EL (cell line): ENCODE measurements around the gene HIPK3.
A peak's percentile ranks its signal among the peaks of the same experiment; 100 is the strongest.
"Not testable (repeated sequence)": the region's sequence is repeated elsewhere in the genome, so short reads cannot be mapped to it uniquely, and the experiment has no call there.

ENCODE experiments used
- DNase-seq: peaks from one replicate; pipeline ENCODE4 v3.0.0-alpha.2; 2016

HIPK3 gene

DNA sequence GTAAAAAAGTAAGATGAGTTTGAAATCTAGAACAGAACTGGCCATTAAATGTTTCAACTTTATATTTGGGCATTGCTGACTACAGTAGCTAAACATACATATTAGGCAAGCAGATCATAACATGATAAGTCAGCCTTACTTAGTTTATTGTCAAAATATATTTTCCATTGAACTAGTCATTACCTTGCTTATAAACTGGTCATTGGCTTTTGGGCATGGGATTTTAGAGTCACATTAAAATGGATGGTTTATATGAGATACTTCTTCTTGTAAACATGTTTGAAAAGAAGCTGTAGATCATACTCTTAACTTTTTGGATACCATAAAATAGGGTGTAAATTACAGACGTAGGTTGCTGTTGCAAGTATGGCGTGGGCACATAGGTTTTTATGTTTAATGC lies 2.7 kb downstream of the HIPK3 start:
- DNase-seq, result no peak

- not testable (repeated sequence) for DNase-seq
These were observed 4.2 kb downstream of the HIPK3 start for GRCh38 chr11:33261350-33261749.

DNA sequence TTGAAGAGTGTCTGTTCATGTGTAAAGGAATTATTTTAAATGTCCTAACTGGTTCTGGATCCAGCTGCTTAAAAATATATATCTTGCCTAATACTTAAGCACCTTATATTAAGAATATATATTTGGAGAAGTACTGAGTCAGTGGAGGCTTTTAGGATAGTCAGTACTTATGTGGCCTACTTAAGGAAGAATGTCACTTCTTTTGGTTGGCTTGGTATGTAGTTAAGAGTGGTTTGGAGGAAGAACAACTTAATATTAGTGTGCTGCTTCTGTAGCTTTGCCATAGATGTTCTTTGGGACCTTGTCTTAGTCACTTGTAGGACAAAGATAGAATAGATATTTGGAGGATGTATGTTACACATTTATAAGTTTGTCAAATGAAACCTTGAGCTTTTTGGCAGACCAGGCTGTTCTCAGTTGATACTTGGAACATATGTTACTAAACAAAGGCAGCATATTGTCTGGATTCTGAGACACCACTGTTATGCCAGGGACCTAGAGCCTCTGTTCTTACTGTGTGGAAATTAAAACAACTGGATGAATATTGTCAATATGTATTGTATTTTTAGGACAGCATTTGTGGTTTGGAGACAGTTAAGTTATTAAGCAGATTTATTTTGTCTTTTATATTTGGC lies 4.9 kb downstream of the HIPK3 start:
- DNase-seq, result peak; percentile 12

- no peak for DNase-seq
These were observed 6.4 kb downstream of the HIPK3 start for GRCh38 chr11:33263549-33263948.

GRCh38 chr11:33264926-33265325 lies 7.7 kb downstream of the HIPK3 start:
- no peak for DNase-seq

DNA sequence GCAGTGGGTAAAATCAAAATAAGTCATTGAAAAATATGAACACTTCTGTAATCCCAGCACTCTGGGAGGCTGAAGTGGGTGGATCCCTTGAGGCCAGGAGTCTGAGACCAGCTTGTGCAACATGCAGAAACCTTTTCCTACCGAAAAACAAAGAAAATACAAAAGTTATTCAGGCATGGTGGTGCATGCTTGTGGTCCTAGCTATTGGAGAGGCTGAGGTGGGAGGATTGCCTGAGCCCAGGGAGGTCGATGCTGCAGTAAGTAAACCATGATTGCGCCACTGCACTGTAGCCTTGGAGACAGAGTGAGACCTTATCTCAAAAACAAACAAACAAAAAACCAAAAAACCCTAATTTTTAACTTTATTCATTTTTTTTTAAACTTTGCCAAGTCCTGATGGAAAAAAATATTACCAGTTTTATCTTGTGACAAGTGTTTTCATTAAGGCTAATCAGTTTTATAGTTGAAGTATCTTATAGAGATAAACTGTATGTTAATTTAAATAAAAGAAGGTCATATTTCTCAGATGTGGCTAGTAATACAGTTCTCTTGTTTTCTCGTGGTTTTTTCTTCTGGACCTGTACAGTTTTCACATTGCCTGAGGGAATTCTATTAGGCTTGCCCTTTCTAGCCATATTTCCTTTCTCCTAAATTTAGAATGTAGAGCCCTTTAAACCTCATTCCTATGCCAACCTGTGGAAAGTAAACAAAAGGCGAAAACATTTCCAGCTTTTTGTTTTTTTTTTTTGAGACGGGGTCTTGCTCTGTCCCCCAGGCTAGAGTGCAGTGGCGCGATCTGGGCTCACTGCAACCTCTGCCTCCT lies 9.4 kb downstream of the HIPK3 start:
- peak; percentile 48 for DNase-seq

- peak; percentile 39 for DNase-seq
These were observed 11.9 kb downstream of the HIPK3 start for GRCh38 chr11:33268945-33269540.

GRCh38 chr11:33269822-33270221 lies 12.6 kb downstream of the HIPK3 start:
- DNase-seq, result no peak

- DNase-seq, result no peak
These were observed 13.9 kb downstream of the HIPK3 start for GRCh38 chr11:33271059-33271458.

DNA sequence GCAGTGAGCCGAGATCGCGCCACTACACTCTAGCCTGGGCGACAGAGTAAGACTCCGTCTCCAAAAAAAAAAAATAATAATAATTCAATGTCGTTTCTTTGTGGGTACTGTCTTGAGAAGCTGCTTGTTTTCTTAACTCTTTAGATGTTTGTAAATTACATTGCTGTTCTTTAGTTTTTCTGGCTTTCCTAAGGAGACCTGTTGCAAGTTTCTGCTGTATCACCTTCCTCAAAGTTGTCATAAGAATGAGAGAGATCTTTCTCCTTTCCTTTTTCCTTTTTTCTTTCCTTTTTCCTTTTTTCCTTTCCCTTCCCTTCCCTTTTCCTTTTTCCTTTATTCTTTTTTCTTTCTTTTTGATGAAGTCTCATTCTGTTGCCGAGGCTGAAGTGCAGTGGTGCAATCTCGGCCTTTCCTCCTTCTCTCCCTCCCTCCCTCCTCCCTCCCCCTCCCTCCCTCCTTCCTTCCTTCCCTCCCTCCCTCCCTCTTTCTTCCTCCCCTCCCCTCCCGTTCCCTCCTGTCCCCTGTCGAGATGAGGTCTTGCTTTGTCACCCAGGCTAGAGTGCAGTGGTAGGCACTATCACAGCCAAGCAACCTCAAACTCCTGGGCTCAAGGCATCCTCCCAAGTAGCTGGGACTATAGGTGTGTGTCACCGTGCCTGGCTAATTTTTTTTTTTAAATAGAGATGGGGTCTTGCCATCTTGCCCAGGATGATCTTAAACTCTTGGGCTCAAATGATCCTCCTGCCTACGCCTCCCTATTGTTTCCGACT lies 15.3 kb downstream of the HIPK3 start:
- no peak for DNase-seq

DNA sequence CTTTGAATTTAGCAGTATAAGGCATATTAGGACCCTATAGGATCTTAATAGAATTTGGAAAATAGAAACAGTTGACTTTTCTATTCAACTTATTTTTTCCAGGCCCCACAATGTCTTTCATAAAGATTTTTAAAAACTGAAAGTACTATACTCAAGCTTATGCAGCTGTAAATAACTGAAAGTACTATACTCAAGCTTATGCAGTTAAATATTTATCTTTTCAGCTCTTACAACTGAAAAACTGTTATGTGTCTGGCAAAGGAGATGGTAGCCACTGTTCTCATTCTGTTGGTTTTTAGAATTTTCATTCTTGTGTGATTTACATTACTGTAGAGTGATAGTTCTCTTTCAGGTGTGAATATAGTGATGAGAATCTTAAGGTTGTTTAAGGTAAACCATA lies 16.5 kb downstream of the HIPK3 start:
- DNase-seq, result no peak

DNA sequence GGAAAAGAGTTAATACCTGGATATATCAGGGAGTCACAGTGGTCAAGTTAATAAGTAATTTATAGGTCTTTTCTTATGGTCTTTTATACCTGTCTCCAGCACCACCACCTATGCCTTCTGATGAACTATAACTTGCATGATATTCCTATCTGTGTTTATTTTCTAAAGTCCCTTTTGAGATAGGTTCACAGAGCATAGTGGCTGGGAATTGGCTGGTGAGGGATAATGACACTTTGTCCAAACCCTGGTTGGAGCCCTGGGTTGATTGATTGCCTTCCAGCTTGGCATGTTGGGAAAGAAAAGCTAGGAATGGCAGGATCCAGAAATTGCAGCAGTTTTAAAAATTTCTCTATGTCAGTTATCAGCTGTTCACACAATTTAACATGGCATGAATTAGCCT lies 23.2 kb downstream of the HIPK3 start:
- DNase-seq, result no peak

GRCh38 chr11:33281758-33282157 lies 24.6 kb downstream of the HIPK3 start:
- no peak for DNase-seq

- DNase-seq, result no peak
These were observed 27.6 kb downstream of the HIPK3 start for GRCh38 chr11:33284818-33285217.

DNA sequence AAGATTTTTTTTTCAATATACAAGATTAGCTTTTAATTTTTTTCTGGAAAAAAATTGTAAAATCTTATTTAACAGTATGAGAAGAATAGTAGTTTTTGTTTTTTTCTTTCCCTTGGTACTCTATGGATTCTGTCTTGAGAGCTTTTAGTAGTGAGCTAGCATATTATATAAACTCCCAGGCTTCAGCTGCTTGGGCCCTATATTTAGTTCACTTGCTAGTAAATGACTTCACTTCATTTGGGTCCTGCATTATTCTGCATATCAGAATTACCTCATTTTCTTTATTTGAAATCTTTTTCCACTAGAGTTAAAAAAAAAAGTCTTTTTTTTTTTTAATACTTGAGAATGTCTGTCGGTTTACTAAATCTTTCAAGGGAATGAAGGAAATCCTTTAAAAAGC lies 33.1 kb downstream of the HIPK3 start:
- no peak for DNase-seq

DNA sequence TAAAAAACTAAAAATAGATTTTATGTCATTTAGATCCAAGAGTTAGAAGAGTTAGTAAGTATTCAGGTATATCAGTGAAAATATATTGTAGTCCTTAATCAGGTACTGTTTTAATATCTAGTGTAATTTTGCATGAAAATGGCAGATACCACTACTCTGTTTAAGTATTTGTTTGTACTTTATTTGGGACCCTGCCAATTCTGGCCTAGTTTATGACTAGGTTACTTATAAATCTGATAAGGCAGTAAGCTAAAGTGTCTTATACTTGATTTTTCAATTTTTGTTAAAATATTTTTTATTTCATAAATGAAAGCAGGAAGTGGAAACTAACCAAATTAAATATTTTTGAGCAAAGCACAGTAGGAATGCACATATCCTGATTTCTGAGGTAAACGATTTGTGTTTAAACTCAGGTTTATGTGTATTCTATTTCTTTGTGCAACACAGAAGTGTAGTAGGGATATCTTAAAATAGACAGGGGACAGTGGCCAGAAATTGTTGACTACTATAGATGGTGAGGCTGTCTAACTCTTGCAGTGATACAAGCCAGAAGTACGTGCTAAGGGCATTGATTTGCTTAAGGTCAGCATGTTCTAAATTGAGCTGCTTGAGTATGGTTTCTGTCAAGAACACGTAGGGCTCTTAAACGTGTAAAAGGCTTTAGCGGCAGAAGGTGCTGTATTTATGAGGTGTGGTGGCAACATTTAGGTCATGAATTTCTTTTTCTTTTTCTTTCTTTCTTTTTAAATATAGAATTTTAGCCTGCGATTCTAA lies 34.0 kb downstream of the HIPK3 start:
- DNase-seq, result peak; percentile 13

DNA sequence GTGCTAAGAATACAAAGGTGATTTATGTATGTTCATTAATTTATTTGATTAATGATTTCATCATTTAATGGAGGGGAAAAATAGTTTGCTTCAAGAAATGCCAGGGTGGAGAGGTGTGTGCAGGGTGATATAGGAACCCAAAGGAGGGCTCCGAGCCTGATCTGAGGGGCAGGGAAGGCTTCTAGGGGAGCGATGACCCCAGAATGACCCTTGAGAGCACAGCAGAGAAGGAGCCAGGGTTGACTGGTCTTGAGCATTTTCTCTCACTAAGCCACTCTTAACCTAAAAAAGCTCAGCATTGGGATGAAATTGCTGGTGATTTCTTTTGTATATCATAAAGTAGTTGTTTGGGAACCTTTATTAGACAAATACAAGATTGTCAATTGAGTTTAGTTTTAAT lies 35.1 kb downstream of the HIPK3 start:
- DNase-seq, result no peak

- DNase-seq, result no peak
These were observed 37.0 kb downstream of the HIPK3 start for GRCh38 chr11:33294224-33294623.

- no peak for DNase-seq
These were observed 37.6 kb downstream of the HIPK3 start for GRCh38 chr11:33294797-33295196.

GRCh38 chr11:33296695-33297094 lies 39.5 kb downstream of the HIPK3 start:
- DNase-seq, result no peak

GRCh38 chr11:33303541-33303940 lies 46.4 kb downstream of the HIPK3 start:
- no peak for DNase-seq

DNA sequence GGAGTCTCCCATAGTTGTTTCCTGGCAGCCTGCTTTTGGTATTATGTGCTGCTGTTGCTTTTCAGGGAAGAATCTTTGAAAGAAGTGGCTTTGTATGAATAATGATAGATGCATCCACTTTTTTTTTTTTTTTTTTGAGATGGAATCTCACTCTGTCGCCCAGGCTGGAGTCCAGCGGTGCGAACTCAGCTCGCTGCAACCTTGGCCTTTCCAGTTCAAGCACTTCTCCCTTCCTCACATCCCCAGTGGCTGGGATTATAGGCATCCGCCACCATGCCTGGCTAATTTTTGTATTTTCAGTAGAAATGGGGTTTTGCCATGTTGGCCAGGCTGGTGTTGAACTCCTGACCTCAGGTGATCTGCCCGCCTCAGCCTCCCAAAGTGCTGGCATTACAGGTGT lies 49.6 kb downstream of the HIPK3 start:
- DNase-seq, result not testable (repeated sequence)

DNA sequence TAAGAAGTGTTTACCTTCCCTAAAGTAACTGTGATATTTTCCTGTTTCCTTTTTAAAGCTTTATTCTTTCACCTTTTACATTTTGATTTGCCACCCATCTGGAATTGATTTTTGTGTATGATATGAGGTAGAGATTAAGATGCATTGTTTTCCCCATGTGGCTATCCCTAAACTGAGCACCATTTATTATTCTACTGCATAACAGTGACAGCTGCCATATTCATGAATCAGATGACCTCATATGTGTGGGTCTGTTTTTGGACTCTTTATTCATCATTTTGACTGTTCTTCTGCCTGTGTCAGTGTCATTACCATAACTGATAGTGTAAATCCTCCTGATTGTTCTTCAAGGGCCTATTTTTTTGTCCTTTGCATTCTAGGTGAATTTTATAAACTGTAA lies 50.8 kb downstream of the HIPK3 start:
- peak; percentile 40 for DNase-seq
